ENCODE measurements around the gene PHF13. TPM values are rescaled to one million over a fixed set of nuclear protein-coding genes. Genes with fewer than 3 reads are reported as not detected.
A peak's percentile ranks its signal among the peaks of the same experiment; 100 is the strongest.

Gene PHF13
- total and polyA plus RNA-seq, 11 donors, result 2.9 to 11.2 (median 7.8) TPM

DNA sequence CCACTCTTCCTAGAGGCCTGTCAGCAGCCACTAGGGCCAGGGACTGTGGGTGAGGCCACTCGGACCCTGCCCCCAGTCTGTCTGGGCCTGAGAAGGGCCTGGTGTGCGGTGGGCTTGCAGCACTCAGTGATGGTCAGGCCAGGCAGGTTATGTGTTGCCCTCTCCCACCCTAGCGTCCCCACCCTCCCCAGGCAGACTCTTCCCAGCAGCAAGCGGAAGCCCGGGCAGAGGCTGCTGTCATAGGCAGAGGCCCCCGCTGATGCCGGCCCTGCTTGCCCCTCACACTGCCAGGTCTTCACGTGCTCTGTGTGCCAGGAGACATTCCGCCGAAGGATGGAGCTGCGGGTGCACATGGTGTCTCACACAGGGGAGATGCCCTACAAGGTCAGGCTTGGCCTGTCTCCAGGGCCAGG is 27.1 kb upstream of the PHF13 start:
- TF ChIP-seq POLR2A (IDR thresholded peaks at IDR 0.05), result no peak
- TF ChIP-seq, protein P1, sequence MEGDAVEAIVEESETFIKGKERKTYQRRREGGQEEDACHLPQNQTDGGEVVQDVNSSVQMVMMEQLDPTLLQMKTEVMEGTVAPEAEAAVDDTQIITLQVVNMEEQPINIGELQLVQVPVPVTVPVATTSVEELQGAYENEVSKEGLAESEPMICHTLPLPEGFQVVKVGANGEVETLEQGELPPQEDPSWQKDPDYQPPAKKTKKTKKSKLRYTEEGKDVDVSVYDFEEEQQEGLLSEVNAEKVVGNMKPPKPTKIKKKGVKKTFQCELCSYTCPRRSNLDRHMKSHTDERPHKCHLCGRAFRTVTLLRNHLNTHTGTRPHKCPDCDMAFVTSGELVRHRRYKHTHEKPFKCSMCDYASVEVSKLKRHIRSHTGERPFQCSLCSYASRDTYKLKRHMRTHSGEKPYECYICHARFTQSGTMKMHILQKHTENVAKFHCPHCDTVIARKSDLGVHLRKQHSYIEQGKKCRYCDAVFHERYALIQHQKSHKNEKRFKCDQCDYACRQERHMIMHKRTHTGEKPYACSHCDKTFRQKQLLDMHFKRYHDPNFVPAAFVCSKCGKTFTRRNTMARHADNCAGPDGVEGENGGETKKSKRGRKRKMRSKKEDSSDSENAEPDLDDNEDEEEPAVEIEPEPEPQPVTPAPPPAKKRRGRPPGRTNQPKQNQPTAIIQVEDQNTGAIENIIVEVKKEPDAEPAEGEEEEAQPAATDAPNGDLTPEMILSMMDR (IDR thresholded peaks at IDR 0.05), result no peak
- H3K27ac ChIP-seq, result peak overlapping the region in 8 of 12 donors; percentile 19 to 73 (median 49)
- 61 to 95% (median 71%) methylated on average over 5 to 11 of the region's 11 CpGs; no CpG with 5 or more reads in 1 of the 4 donors for WGBS, 4 donors
- peaks cover 0 to 88% (median 49%) of the 10 kb centered on the region in 12 donors for H3K4me1 ChIP-seq
- ATAC-seq, result peak; percentile 8 to 14 (median 14)
- no peaks in the 10 kb centered on the region for H3K27me3 ChIP-seq
- intact Hi-C loops (cut with DNase I), result no loop called here
- peak in 1 of 5 donors; percentile 54 for DNase-seq
- H3K36me3 ChIP-seq, result peaks cover 0 to 49% (median 38%) of the 10 kb centered on the region in 9 donors
- no peak overlapping the region for H3K4me3 ChIP-seq
- no peaks in the 10 kb centered on the region for H3K9me3 ChIP-seq

DNA sequence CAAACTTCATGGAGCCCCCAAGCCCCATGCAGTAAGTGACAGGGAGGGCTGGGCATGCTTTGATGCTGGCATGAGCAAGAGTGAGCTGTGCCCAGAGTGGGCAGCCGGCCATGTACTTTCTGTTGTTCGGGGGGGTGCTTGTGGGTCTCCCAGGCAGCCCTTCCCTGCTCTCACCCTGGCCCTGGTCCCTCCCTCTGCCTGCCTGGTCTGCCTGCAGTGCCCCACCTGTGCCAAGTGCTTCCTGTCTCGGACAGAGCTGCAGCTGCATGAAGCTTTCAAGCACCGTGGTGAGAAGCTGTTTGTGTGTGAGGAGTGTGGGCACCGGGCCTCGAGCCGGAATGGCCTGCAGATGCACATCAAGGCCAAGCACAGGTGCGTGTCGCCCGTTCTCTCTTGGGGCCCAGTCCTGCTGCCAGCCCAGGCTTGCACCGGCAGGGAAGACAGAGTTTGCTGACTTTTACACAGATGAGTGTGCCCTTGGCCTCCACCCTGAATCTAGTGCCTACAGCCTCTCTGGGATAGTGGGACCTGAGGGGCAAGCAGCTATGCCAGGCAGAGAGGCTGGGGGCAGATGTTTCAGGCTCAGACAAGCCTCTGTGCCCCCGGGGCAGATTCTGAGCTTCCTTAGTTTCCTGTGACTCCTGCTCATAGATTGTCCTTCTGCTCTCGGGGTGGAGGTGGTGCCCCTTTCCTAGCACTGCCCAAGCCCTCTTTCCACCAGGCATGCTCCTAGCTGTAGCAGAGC is 26.1 kb upstream of the PHF13 start:
- DNase-seq (peak; percentile 79 to 91 (median 83)), ATAC-seq (peak; percentile 83 to 93 (median 88))
- H3K27ac ChIP-seq, result peak overlapping the region in 9 of 12 donors; percentile 4 to 73 (median 46)
- WGBS, 4 donors, result 42 to 67% (median 54%) methylated on average over 11 to 13 of the region's 13 CpGs
- no peaks in the 10 kb centered on the region for H3K27me3 ChIP-seq
- TF ChIP-seq, protein P1 (IDR thresholded peaks at IDR 0.05), result no peak
- TF ChIP-seq POLR2A (IDR thresholded peaks at IDR 0.05), result no peak
- H3K9me3 ChIP-seq, result no peaks in the 10 kb centered on the region
- H3K36me3 ChIP-seq, result peaks cover 0 to 58% (median 46%) of the 10 kb centered on the region in 9 donors
- H3K4me1 ChIP-seq, result peaks cover 0 to 88% (median 50%) of the 10 kb centered on the region in 12 donors
- intact Hi-C loops (cut with DNase I), result no loop called here
- no peak overlapping the region for H3K4me3 ChIP-seq

DNA sequence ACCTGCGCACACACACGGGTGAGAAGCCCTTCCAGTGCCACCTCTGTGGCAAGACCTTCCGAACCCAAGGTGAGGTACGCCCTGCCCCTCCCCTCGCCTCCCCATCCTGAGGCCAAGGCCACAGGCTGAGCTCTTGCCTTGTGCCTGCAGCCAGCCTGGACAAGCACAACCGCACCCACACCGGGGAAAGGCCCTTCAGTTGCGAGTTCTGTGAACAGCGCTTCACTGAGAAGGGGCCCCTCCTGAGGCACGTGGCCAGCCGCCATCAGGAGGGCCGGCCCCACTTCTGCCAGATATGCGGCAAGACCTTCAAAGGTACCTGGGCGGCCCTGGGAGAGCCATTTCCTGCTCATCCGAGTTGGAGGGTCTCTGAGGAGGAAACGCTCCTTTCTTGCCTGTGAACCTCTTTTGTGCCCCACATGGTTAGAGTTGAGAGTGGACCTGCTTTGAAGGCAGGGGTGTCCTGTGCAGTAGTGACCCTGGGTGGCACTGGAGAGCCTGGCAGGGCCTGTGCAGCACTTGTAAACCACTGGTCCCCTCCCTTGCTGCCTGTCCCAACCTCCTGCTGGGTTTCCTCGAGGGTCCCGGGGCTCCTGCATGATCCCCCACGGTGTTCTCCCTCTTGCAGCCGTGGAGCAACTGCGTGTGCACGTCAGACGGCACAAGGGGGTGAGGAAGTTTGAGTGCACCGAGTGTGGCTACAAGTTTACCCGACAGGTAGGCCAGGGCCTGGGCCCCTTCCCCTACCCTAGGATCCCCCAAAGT is 25.2 kb upstream of the PHF13 start:
- 76 to 84% (median 79%) methylated on average over 11 to 25 of the region's 25 CpGs for WGBS, 4 donors
- intact Hi-C loops (cut with DNase I), result no loop called here
- peaks cover 0 to 67% (median 54%) of the 10 kb centered on the region in 9 donors for H3K36me3 ChIP-seq
- no peak for TF ChIP-seq POLR2A (IDR thresholded peaks at IDR 0.05)
- TF ChIP-seq, protein P1 (IDR thresholded peaks at IDR 0.05), result no peak
- no peak overlapping the region for H3K4me3 ChIP-seq
- no peaks in the 10 kb centered on the region for H3K27me3 ChIP-seq
- peak overlapping the region in 8 of 12 donors; percentile 5 to 73 (median 41) for H3K27ac ChIP-seq
- no peak for ATAC-seq
- H3K4me1 ChIP-seq, result peaks cover 0 to 92% (median 51%) of the 10 kb centered on the region in 12 donors
- no peaks in the 10 kb centered on the region for H3K9me3 ChIP-seq
- DNase-seq, result no peak

Data from heart left ventricle (tissue), 16 donors.